Mesodermal cell (in vitro differentiated cells): ENCODE measurements around the gene SV2C.

Experiments used
- H3K27ac ChIP-seq: 2 replicates; pipeline ENCODE4 v1.7.0; 2013; ENCODE audit warnings: mild to moderate bottlenecking, low read depth, low read length, moderate library complexity; ENCODE audit not compliant: severe bottlenecking
- H3K36me3 ChIP-seq: 2 replicates; pipeline ENCODE4 v1.7.1; 2013; ENCODE audit warnings: mild to moderate bottlenecking, low read length, moderate library complexity; ENCODE audit not compliant: control insufficient read depth, insufficient read depth
- H3K4me1 ChIP-seq: one replicate; pipeline ENCODE4 v1.7.1; 2013; ENCODE audit warnings: mild to moderate bottlenecking, low read length; ENCODE audit not compliant: insufficient read depth, control insufficient read depth, poor library complexity, severe bottlenecking
- H3K4me3 ChIP-seq: 2 replicates; pipeline ENCODE4 v1.7.0; 2013; ENCODE audit warnings: low read length, control low read depth, mild to moderate bottlenecking; ENCODE audit not compliant: insufficient read depth, poor library complexity, severe bottlenecking; ENCODE audit errors: extremely low read depth
- H3K9me3 ChIP-seq: 2 replicates; pipeline ENCODE4 v1.7.1; 2013; ENCODE audit warnings: mild to moderate bottlenecking, low read length, moderate library complexity; ENCODE audit not compliant: control insufficient read depth
- WGBS, 2 experiments: methylation state at CpG; one replicate each; pipeline ENCODE4 v1.1.5; 2013; ENCODE audit warnings: missing lambda C conversion rate in 2 of 2; ENCODE audit not compliant: insufficient coverage in 2 of 2; 5-methylcytosine and 5-hydroxymethylcytosine counted together

The SV2C gene

DNA sequence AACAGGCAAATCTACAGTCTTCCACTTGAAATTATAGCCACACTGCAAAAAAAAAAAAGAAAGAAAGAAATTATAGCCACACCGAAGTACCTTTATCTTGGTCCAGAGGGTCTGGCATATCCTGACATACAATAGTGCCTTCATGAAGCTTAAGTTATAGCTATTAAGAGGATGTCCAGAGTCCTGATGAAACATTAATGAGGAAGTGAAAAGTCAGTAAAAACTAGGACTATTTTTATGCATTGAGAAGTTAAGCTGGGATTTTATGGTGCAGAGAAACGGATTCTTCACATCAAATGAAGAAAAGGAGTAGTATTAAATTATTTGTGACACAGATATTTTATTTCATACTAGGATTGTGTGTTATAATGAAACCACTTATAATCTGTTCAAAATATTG, 123.9 kb downstream of the SV2C start:
- Histone ChIP-seq H3K9me3 (no peaks in the 10 kb centered on the region), H3K36me3 (no peaks in the 10 kb centered on the region), H3K4me1 (no peaks in the 10 kb centered on the region), H3K27ac (no peak overlapping the region), H3K4me3 (no peak overlapping the region)
- WGBS, 2 experiments = no CpG with 5 or more reads among the region's 2 CpGs

DNA sequence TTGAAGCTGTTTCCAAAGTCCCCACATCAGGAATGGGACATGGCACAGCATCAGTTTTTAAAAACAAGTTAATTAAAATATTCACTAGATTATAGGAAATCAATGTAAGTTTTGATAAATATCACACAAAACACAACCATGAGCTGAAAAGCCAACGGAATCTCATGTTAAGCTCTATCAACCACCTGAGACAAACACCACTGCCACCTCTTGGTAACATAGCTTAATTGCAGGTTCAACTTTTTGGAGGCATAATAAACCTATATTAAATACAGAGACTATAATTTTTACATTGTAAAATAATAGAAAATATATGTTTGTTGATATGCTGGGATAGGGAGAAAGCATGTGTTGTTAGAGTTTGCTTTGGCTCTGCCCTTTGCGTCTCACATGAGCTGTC, 126.1 kb downstream of the SV2C start:
- Histone ChIP-seq H3K4me3 (no peak overlapping the region), H3K27ac (no peak overlapping the region), H3K36me3 (no peaks in the 10 kb centered on the region), H3K9me3 (no peaks in the 10 kb centered on the region), H3K4me1 (no peaks in the 10 kb centered on the region)
- WGBS, 2 experiments = 80 to 100% methylated on average over 1 of the region's 2 CpGs

DNA sequence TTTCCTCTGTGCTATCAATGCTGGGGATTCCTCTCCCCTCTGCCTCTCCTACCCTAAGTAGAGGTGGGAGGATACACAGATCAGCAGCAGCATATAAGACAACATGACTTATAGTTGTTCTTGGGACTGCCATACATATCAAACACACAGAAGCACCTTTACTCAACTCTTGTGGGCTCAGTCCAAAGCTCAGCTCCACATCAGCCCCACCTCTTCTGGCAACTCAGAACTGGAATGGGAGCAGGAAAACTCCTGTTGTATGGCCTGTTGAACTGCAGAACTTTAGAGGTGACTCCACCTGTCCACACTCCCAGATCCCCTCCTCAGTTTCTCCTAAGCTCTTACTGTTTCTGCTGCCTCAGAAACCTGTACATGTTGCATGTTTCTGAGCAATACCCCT, 127.8 kb downstream of the SV2C start:
- Histone ChIP-seq H3K4me1 (no peaks in the 10 kb centered on the region), H3K4me3 (no peak overlapping the region), H3K9me3 (no peaks in the 10 kb centered on the region), H3K27ac (no peak overlapping the region), H3K36me3 (no peaks in the 10 kb centered on the region)

DNA sequence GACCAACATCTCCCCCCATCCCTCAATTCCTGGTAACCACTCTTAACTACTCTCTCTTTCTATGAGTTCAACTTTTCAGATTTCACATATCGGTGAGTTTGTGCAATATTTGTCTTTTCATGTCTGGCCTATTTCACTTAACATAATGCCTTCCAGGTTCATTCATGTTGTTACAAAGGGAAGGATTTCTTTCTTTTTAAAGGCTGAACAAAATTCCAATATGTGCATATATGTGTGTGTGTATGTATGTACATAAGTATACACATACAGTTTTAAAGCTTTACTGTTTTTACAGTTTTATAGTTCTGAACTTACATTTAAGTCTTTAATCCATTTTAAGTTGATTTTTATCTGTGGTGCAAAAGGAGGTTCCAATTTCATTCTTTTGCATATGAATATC, 130.7 kb downstream of the SV2C start:
- H3K4me3 ChIP-seq = no peak overlapping the region
- H3K27ac ChIP-seq = no peak overlapping the region
- H3K36me3 ChIP-seq = no peaks in the 10 kb centered on the region
- H3K4me1 ChIP-seq = no peaks in the 10 kb centered on the region
- H3K9me3 ChIP-seq = no peaks in the 10 kb centered on the region
- no CpG with 5 or more reads among the region's 1 CpG for WGBS, 2 experiments

DNA sequence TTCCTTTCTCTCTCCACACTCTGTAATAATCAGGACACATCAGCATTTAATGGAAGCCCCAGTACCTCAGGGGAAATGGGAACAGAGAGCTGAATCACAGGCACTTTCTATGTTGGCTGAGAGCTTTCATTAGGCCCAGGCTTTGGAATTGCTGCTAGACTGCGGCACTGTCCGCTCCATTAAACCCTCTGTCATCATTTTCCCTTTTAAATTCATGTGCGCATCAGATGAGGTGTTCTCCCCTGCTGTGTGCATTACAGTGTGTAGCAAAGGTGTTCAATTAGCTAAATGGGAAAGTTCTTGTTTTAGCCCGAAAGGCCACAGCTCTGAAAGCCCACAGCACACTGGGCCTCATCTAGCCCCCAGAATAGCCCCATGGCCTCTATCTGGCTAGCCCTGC, 133.6 kb downstream of the SV2C start:
- Histone ChIP-seq H3K9me3 (no peaks in the 10 kb centered on the region), H3K27ac (no peak overlapping the region), H3K36me3 (no peaks in the 10 kb centered on the region), H3K4me3 (no peak overlapping the region), H3K4me1 (no peaks in the 10 kb centered on the region)
- WGBS, 2 experiments = 100% methylated on average over 1 to 3 of the region's 4 CpGs

DNA sequence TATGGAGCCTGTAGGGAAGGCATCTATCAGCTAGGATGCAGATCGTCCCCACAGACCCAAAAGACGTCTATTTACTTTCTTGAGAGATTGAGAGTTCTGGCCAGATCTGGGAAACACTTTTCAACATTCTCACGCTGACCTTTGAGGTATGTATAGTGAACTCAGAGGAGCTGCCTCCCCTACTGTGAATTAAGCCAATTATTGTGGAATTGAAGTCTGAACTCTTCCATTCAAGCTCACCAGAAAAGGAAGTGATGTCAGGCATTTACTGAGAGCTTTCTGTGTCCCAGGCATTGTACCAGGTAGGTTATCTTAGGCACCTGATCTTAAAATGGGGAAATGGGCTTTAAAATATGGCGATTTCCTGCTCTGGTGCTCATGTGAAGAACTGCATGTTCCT, 136.5 kb downstream of the SV2C start:
- Histone ChIP-seq H3K36me3 (no peaks in the 10 kb centered on the region), H3K4me3 (no peak overlapping the region), H3K9me3 (no peaks in the 10 kb centered on the region), H3K27ac (no peak overlapping the region), H3K4me1 (no peaks in the 10 kb centered on the region)
- 63 to 96% methylated on average over 3 of the region's 4 CpGs for WGBS, 2 experiments

DNA sequence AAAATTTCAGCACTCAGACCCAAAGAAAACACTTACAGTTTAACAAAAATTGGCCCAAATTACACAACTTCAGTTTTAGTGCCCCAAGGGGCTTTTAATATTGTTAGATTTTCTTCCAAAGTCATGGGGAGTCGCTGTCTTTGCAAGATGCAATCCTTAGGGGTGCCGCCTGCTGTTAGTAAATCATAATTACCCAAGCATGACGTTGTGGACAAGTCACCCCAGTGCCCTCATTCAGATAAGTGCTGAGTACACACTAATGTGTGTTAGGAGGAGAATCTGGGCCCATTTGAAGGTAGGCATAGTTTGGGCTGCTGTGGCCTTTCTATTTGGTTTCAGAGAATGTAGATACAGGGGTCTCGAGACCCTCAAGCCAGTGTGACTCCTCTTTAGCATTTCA, 138.1 kb downstream of the SV2C start:
- Histone ChIP-seq H3K9me3 (no peaks in the 10 kb centered on the region), H3K36me3 (no peaks in the 10 kb centered on the region), H3K27ac (no peak overlapping the region), H3K4me1 (no peaks in the 10 kb centered on the region), H3K4me3 (no peak overlapping the region)
- 93 to 100% methylated on average over 1 to 2 of the region's 4 CpGs for WGBS, 2 experiments

DNA sequence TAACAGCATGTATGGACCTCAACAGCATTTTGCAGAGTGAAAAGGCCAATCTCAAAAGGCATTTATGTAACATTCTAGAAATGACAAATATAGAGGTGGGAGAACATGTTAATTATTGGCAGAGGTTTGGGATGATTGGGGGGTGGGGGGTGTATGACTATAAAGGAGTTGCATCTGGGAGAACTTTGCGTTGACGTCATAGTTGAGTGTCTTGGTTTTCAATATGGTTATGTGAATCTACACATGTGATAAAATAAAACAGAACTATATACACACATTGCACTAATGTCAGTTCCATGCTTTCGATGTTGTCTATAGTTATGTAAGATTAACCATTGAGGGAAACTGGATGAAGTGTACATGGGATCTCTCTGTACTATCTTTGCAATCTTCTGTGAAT, 139.1 kb downstream of the SV2C start:
- Histone ChIP-seq H3K4me3 (no peak overlapping the region), H3K4me1 (no peaks in the 10 kb centered on the region), H3K27ac (no peak overlapping the region), H3K9me3 (no peaks in the 10 kb centered on the region), H3K36me3 (no peaks in the 10 kb centered on the region)
- WGBS, 2 experiments = no CpG with 5 or more reads among the region's 3 CpGs

DNA sequence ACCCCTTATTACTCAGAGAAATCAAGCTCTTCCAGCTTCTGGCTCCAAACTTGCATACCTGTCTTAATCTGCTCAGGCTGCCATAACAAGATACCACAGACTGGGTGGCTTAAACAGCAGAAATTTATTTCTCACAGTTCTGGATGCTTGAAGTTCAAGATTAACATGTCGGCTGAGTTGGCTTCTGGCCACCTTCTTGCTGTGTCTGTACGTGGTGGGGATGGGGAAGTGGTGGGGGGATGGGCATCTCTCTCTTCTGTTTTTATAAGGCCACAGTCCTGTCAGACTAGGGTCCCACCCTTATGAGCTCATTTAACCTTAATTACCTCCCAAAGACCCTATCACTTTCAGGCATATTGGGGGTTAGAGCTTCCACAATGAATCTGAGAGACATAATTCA, 140.5 kb downstream of the SV2C start:
- Histone ChIP-seq H3K36me3 (no peaks in the 10 kb centered on the region), H3K4me3 (no peak overlapping the region), H3K9me3 (no peaks in the 10 kb centered on the region), H3K27ac (no peak overlapping the region), H3K4me1 (no peaks in the 10 kb centered on the region)
- WGBS, 2 experiments = 100% methylated on average over 1 of the region's 2 CpGs; no CpG with 5 or more reads in 1 of the 2 experiments

DNA sequence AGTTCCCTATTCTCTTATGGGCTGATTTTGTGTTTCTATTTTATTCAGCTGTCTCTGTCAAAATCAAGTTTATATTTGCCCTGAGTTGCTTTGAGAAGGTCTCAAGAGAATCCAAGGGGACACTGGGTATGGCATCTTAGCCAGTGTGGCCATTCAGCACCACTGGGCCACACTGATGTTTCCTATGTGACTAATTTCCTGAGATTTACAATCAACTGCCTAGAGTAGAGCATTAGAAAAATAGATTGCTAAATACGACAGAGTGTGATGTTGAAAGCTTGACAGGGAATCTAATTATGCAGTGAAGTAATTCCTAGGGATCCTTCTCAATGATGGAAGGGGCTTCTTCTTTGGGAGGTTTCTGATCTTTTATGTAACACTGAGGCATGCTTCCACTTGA, 141.7 kb downstream of the SV2C start:
- Histone ChIP-seq H3K36me3 (no peaks in the 10 kb centered on the region), H3K4me1 (no peaks in the 10 kb centered on the region), H3K4me3 (no peak overlapping the region), H3K9me3 (no peaks in the 10 kb centered on the region), H3K27ac (no peak overlapping the region)
- 75 to 100% methylated on average over 1 of the region's 1 CpG for WGBS, 2 experiments

DNA sequence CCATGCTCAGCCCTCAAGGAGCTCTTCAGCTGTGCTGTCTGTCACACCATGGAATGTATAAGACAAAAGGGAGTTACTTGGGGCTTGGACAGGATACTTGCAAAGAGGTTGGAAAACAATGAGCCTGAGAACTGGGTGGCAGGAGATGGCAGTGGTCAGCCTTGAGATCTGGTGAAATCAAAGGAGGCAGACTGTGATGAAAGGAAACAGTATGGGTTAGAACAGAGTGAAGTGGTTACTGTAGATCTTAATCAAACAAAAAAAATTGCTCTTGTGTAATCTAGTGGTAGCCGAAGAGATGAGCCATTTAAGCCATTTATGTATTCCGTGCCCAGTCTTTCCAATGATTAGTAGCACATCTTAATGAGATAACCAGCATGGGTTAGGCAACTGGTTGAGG, 142.2 kb downstream of the SV2C start:
- no peak overlapping the region for H3K27ac ChIP-seq

DNA sequence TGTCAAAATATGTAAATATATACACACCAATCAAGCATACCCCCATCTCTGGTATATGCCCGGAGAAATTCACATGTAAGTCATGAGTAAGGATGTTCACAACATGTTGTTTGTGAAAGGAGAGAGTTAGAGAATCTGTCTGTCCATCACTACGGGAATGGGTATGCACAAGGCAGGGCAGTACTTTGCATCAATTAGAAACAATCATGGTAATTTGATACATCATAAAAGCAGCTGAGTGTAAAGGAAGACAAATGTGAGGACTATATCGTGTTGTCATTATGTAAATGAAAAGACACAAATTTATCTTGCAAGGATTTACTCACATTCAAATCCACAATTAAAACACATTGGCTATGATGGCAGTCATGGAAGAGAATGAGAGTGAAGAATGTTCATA, 146.7 kb downstream of the SV2C start:
- 100% methylated on average over 1 of the region's 3 CpGs; no CpG with 5 or more reads in 1 of the 2 experiments for WGBS, 2 experiments
- Histone ChIP-seq H3K9me3 (no peaks in the 10 kb centered on the region), H3K36me3 (no peaks in the 10 kb centered on the region), H3K27ac (no peak overlapping the region), H3K4me1 (no peaks in the 10 kb centered on the region), H3K4me3 (no peak overlapping the region)

More for the DNA sequence above, 142.2 kb downstream of the SV2C start:
- no peak overlapping the region for H3K4me3 ChIP-seq
- H3K4me1 ChIP-seq = no peaks in the 10 kb centered on the region
- no peaks in the 10 kb centered on the region for H3K36me3 ChIP-seq
- WGBS, 2 experiments = 100% methylated on average over 1 to 2 of the region's 2 CpGs
- H3K9me3 ChIP-seq = no peaks in the 10 kb centered on the region
